HG02763 (cell line): ENCODE data around the gene CYB5R3.

Experiments used
- ATAC-seq: cut with Tn5 transposase; IDR thresholded peaks from one replicate; pipeline ENCODE4 v1.9.1; 2021; ENCODE audit warnings: mild to moderate bottlenecking, moderate library complexity; ENCODE audit not compliant: unreplicated experiment

Gene CYB5R3

DNA sequence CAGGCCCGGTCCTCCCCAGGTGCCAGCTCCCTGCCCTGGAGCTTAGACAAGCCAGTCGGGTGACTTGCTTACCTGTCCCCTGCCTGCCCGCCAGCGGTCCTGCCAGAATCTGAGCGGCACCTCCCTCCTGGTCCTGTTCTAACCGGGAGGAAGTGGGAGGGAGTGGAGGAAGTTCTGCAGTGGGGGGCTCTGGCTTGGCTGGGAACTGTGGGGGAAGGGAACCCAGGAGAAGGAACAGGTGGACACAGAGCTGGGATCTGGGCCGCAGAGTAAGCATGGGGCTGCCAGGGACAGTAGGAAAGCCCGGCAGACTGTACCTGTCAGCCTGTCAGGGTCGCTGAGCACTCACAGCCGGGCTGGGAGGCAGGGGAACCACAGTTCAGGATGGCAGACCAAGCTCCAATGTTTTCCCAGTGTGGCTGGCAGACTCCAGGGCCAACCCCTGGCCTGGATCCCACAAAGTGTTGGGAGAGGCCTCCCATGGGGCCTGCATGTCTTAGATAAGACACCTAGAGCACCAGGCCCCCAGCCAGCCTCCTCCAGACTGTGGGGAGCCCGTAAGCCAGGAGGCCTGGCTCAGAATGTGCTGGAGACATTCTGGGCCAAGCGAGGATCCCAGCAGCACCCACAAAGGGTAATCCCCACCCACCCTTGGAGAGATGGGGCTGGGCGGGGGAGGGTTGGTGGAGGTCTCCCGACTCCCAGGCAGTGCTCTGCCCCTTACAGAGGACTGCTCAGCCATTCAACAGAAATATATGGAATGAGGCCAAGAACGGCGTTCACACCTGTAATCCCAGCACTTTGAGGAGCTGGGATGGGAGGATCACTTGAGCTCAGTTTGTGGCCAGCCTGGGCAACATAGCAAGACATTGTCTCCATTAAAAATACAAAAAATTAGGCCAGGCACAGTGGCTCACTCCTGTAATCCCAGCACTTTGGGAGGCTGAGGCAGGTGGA, 2.3 kb downstream of the CYB5R3 start:
- no peak for ATAC-seq

DNA sequence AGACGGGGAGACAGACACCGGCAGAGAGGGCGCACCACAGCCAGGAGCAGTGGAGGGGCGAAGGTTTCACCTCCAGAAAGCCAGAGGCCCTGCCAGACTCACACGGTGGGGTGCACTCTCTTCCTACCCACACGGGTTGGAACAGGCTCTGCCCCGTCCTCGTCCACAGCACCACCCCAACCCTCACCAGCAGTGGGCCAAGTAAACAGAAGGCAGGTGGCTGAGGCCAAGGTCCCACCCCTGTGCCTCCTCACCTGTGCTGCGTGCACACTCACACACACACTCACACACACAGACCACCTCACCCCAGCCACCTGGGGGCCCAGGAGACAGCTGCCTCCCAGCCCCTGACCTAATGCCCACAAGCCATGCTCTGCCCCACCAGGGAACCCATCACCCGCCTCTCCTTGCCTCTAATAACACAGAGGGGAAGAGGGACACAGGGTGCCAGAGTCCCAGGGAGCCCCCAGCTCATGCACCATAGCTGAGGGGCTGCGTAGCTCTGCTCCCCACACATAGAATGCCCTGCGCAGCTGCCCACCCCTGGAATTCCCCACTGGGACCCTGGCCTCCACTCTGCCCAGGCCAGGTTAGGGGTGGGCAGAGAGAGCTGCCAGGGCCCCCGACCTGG, 3.1 kb downstream of the CYB5R3 start:
- ATAC-seq: no peak

DNA sequence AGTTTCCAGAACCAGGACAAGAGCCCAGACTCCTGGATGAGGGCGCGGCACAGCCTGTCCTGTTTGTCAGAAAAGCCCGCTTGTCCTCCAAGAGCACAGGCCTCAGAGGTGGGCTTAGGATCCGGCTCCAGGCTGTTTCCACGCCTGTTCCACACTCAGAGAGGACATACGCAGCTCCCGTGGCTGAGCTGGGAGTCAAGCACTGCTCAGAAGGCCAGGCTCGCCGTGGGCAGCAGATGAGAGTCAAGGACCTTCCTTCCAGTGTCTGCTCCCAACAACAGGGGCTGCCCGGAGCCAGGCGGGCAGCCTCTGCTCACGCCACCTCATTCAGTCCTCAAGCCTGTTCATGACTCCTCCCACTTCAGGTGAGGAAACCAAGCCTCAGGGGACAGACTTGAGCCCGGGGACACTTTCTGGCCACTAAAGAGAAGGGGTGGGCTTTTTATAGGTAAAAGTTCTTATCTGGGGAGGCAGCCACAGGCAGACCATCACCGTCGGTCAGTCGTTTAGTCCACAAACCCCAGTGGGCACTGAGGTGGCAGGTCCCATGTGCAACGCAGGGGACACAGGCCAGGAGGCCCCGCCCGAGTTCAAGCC, 3.8 kb downstream of the CYB5R3 start:
- ATAC-seq: no peak

DNA sequence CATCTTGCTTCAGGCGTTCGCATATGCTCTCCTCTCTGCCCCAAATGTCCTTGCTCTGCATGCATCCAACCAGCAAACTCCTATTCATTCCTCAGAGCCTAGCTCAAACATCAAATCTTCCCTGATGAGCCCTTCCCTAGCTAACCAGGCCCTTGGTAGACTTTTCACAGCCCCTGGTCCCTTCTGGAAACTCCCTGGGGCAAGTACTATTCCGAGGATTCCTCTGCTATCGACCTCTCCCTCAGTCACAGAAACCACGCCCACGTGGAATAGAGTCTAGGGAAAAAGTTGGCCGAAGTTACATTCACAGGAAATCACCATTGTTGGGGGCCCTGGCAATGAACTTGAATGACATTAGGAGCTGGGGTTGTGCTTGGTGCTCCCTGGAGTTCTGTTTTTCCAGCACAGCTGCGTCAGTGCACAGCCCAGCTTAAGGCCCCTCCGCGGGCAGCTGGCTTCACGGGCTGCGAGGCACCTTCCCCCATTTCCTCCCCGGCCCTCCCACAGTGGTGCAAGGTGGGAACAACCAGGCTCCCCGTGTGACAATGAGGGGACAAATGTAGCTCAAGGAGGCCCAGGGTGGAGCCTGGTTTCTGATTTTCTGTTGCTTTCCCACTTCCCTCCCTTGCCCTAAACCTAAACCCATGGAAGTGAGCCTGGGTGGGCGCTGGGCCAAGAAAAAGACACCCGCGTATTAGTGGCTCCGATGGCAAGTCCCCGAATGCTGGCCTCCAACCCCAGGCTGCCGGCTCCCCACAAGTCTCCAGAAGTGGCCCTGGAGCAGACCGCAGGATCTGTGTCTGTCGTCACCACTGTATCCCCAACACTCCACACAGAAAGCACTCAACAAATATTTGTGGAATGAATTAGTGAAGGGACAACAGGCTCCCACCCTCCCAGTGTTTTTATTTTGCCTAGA, 4.5 kb downstream of the CYB5R3 start:
- no peak for ATAC-seq

DNA sequence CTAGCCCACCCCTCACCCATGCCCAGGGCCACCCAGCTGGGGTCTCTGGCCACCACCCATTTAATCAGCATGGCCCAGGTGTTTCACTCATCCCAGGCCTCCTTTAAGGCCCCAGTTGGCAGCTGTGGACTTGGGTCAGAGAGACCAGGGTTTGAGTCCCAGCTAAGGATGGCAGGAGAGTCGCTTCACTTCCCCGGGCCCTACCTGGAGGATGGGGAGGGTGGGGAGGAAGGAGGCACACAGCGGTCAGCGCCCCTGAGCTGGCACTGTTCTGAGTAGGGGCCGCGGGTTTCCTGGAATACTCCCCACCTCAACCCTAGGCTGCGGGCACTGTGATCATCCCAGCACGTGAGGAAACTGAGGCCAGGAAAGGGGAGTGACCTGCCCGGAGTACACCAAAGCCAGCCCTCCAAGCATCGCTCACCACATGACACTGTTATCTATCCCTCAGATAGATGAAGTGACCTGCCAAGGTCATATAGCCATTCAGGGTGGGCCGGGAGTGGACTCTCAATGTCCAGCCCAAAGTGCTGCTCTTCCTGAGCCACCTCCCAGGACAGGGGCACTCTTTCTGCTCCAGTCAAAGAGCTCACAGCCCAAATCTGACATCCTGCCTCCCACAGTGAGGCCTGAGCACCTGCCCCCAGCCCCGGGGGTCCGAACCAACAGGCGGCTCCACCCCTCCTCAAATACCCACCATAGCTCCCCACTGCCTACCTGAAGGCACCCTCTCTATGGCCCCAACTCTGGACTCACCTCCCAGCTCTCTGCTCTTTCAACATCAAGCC, 5.4 kb downstream of the CYB5R3 start:
- ATAC-seq: no peak

DNA sequence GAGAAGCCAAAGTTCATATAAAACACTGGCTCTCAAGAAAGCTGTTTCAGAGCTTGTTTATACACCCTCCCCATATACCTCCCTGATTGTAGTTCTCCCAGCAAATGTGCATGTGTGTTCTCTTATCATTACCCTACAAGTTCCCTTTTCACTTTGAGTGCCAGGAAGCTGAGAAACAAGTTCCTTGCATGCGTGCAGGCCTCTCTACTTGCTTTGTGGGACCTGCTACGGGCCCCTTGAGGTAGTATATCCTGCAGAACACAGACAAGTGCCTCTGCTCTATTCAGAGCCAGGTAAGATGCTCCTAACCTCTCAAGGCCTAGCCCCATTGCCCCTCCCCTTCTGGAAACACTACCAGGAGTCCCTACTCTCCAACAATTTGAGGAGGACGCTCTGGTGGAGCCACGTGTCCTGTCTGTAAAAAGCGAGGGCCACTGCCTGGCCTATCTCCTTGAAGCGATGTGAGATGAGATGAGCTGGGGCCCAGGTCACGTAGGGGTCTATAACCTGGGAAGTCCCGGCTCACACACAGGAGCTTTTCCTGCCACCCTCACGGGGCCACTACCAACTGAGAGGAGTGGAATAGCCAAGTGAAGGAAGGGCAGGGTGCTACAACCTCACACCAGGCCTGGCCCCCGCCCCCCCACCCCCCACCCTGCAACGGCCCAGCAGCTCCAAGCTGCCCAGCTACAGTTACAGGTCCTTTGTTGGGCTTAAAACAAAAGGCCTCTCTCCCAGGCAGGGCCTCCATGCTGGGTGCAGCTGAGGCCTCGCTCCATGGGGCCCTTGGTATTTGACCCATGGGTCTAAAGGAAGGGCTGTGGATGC, 6.2 kb downstream of the CYB5R3 start:
- no peak for ATAC-seq

DNA sequence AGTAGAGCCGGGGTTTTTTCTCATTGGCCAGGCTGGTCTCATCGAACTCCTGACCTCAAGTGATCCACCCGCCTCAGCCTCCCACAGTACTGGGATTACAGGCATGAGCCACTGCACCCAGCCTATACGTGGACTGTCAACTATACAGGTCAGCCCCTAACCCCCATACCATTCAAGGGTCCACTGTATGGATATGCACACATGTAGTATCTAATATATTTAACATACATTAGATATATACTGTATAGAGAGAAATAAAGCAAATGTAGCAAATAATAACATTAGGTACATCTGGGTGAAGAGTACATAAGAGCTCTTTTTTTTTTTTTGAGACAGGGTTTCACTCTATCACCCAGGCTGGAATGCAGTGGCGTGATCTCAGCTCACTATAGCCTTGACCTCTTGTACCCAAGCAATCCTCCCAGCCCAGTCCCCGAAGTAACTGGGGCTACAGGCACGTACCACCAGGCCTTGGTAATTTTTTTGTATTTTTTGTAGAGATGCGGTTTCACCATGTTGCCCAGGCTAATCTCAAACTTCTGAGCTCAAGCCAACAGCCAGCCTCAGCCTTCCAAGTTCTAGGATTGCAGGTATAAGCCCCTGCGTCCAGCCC, 7.3 kb downstream of the CYB5R3 start:
- ATAC-seq: no peak

DNA sequence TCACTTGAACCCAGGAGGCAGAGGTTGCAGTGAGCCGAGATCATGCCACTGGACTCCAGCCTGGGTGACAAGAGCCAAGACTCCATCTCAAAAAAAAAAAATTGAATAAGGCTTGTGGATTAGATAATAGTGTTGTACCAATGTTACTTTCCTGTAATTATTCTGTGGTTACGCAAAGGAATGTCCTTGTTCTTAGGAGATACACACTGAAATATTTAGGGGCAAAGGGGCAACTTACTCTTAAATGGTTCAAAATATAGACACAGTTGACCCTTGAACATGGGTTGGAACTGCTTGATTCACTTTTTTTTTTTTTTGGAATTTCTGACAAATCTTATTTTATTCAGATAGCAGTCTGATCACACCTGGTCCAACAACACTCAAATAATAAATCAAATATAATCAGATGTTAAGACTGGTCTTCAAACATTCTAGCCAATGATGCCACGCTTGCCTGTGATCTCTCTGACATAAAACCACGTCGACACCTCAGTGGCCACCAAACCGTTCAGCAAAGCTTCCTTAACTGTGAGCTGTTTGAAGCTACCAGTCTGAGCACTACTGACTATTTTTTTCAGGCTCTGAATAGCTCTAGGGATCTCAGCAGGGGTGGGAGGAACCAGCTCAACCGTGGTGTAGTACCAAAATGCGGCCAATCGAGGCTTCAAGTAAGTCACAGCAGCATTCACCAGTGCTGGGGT, 9.5 kb downstream of the CYB5R3 start:
- ATAC-seq: no peak

DNA sequence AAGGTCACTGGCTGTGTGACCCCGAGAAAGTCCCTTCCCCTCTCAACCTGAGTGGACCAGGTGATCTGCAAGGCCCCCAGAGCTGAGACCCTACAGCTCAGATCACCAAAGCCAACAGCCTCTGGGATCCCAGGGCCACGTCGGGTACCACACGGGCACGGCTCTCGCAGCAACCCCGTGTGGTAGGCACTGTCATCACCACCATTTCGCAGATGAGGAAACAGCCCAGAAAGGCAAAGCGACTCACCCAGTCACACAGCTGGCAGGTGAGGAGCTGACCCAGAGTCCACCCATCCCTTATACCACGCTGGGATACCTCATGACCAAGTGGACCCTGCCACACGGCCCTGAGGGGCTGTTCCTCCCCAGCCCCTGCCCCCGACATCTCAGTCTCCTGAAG, 11.6 kb downstream of the CYB5R3 start:
- ATAC-seq: no peak

DNA sequence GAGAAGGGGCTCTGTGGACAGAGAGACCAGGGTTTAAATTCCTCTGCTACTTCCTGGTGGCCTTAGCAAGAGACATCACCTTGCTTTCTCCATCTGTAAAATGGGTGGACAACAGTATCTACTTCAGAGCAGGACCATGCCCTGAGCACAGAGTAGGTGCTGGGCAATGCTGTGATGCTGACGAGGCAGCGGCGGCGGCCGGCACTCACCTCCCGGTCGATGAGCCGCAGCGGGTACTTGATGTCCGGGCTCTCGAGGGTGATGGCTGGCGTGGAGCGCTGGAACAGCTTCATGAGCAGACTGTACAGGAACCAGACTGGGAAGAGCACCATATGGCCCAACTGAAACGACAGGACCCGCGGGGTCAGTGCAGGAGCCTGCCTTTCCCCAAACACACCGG, 12.7 kb downstream of the CYB5R3 start:
- no peak for ATAC-seq

DNA sequence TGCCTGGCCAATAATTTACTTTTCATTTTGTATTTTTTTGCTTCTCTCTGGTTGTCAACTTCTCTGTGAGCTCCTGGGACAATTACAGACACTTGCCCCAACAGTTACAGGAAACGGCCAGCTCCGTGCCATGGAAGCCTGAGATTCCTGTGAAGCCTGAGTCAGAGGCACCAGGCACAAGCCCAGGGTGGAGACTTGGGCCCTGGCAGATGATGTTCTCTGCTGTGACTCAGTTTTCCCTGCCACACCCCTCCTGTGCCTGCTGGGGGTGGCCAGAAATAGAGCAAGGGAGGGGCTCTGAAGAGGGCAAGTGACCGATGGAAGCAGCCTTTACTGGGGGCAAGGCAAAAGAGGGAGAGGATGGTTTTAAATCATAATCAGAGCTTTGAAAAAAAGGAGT, 13.7 kb downstream of the CYB5R3 start:
- ATAC-seq: no peak

DNA sequence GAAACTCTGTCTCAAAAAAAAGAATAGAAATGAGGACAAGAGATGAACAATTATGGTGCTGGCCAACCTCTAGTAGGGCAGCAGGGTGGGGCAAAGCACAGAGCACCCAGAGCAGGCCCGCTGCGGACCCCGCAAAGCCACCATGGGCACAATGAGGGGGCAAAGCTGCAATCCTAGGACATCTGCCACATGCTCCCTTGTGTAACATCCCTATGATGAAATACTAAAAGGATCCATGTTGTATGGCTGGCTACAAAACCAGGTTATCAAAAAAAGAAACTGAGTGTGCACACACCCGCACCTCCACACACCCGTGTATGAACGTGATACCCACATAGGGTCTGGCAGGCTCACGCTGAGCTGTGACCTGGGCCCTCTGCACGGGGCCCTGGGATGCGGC, 16.2 kb downstream of the CYB5R3 start:
- no peak for ATAC-seq

DNA sequence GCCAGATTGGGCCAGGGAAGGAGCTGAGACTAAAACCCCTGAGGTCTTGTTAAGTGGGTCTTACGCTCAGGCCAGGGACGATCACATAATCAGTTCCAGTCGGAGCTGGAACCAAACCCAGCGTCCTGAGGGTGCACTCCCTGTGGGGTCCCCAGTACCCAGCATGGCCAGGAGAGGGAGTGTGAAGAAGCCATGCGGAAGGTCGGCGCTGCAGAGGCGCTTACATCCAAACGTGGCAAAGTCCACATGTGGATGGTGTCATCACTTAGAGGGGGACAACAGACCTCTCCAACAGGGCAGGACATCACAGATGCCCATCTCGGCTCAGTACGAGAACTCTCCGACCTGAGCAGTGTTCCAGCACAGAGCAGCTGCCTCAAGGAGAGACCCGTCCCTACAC, 17.1 kb downstream of the CYB5R3 start:
- no peak for ATAC-seq

DNA sequence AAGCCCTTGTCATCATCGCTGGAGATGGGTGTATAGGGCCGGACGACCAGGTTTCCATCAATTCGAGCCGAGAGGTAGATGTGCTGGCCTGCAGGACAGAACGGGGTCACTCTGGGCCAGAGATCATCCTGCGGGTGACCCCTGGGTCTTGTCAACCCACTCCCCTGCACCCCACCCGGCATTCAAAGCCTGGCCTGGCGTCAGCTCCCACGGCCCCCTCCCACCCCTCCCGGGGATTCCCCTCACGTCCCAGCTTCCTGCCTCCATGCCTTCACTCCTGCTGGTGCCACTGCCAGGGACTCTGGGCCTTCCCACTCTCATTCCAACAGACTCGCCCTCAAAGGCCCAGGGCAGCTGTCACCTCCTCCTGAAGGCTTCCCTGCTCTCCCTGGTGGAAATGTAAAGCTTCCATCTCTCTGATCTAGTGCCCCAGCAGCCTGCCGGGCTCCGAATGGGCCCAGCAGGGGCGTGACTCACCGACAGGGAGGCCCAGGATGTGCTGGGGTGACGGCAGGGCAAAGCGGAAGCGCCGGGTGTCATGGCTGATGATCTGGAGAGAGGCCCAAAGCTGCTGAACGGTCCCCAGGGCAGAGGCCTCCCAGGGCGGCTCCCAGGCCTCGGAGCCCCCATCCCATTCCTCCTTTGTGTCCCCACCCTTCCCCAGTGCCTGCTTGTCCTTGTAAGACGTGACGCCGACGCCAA, 18.1 kb downstream of the CYB5R3 start:
- no peak for ATAC-seq

DNA sequence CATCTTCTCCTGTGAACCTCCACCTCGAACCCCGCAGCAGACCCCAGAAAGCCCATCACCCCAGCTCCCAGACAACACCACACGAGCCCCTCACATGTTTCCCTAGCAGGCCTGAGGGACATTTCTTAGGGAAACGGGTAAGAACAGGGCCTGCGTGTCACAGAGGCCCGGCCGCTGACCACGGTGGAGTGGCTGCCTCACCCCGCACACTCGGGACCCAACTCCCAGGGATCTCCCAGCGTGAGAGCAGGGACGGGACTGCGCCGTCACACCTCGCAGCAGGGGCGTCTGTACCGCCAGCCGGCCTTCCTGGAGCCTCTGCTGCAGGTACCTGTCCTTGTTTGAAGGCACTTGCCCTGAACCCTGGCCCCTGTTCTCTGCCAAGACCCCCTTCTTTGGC, 19.0 kb downstream of the CYB5R3 start:
- no peak for ATAC-seq

DNA sequence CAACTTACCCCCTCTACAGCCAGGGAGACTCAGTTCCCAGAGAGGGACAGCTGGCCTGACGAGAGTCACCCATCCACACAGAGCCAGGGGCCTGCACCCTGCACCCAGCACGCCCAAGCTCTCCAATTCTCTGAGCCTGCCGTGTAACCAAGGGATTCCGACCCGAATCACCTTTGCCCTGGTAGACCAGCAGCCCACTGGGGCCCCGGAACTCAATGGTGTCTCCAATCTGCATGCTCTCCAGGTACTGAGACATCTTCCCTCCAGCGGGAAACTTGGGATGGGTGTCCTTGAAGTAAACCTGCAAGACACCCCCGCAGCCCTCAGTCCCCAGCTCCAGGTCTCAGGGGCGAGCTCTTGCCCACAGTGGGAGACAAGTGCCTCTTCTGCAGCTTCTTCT, 21.2 kb downstream of the CYB5R3 start:
- ATAC-seq: no peak

DNA sequence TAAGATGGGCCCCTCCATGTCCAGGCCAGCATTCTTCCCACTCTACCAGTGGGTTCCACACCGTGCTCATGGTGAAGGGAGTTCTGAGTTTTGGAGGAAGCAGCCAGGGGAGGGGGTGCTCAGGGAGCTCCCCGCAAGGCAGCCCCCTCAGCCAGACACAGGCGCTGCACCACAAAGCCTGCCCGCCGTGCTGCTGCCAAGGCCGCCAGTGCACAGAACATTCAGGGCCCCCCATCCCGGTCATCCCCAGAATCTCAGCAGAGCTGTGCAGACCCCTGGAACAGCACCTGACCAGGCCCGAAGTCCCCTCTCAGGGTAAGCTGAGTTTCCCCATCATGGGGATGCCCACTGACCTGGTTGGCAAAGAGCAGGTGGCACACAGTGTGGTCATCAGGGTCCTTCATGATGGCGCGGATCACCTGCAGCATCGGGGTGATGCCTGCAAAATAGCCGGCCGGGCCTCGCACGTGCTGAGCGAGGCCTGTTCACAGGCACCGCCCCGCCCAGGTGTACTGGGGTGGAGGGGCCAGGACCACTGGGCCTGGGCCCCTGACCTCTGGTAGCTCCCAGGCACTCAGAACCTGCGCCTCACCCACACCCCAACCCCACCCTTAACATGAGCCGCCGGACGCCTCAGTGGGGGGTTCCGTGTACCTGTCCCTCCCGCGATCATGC, 22.1 kb downstream of the CYB5R3 start:
- ATAC-seq: no peak
